HG03280 (cell line): ENCODE results near the gene SHISA8.

ENCODE experiments used
- ATAC-seq: cut with Tn5 transposase; IDR thresholded peaks from one replicate; pipeline ENCODE4 v1.9.1; 2021; ENCODE audit warnings: mild to moderate bottlenecking, moderate library complexity; ENCODE audit not compliant: unreplicated experiment

The SHISA8 gene

GRCh38 chr22:41934284-41935014 is 19.6 kb upstream of the SHISA8 start:
- no peak for ATAC-seq

DNA sequence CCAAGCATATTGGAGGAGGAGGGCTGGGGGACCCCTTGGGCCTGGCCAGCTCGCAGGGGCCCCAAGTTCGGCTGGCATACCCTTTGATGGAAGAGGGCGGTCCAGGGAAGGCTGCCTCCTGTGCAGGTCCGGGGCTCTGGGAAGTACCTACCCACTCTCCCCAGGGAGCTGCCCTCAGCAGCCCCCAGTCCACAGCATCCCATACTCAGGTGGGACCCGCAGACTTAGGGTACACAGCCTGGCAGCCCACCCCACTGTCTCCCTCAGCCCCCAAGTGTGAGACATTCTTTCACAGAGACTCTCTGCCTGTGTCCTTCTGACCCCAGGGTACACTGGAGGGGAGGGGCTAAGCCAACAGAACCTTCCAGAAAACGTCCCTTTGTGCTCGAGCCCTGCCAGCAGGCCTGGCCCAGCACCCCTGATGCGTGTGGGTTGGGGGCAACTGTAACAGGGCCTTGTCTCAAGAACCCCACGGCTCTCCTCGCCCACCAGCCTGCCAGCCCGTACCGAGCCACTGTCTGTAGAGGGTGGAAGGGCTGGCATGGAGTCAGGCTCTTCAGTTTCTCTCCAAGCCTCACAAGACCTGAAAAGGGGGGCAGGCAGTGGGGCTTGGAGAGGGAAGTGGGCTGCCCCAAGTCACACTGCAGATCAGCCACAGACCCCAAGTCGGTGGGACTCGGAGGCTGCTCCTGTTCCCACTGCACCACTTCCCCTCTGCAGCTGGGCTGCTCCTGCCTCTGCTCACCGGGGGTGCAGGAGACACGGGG is 18.7 kb upstream of the SHISA8 start:
- ATAC-seq: no peak

DNA sequence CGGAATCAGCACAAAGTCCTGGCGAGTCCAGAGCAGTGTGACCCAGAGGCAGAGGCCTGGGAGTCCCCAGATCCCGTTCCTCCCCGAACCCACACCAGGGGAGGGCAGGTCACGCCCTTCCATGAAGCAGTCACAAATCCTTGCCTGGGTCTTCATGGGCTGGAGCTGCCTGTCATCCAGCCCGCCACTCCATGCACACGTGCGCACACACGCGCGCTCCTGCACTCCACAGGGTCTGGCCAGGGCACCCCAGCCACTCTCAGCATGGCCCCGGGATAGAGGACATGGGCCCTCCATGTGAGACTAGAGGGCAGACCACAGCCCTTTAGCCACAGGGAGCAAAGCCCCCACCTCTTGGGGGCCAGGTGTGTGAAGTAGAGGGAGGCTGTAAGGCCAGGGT is 17.5 kb upstream of the SHISA8 start:
- no peak for ATAC-seq

DNA sequence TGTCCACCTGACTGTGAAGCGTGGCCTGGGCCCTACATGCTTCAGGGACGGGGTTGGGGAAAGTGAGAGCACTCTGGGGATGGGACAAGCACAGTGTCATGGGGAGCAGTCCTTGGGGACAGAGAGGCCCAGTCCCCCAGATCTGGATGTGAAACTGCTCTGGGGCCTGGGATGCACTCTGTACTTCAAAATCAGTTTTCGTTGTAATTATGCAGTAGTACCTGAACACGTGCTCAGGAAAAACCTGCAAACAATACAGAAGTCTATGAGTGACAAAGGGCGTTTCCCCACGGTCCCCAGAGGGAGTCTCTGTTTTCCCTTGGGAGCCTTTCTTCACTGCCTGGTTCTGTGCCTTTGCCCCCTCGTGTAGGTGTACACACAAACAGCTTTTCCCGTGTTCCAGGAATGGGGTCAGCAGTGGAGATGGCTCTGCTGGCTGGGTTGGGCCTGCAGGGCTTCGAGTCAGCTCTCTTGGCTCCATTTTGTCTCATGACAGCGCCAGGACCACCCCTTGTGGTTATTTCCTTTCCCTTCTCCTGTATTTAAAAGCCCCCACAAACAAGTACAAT is 16.9 kb upstream of the SHISA8 start:
- ATAC-seq: no peak

- ATAC-seq: no peak
These were observed 14.5 kb upstream of the SHISA8 start for GRCh38 chr22:41929418-41929810.

DNA sequence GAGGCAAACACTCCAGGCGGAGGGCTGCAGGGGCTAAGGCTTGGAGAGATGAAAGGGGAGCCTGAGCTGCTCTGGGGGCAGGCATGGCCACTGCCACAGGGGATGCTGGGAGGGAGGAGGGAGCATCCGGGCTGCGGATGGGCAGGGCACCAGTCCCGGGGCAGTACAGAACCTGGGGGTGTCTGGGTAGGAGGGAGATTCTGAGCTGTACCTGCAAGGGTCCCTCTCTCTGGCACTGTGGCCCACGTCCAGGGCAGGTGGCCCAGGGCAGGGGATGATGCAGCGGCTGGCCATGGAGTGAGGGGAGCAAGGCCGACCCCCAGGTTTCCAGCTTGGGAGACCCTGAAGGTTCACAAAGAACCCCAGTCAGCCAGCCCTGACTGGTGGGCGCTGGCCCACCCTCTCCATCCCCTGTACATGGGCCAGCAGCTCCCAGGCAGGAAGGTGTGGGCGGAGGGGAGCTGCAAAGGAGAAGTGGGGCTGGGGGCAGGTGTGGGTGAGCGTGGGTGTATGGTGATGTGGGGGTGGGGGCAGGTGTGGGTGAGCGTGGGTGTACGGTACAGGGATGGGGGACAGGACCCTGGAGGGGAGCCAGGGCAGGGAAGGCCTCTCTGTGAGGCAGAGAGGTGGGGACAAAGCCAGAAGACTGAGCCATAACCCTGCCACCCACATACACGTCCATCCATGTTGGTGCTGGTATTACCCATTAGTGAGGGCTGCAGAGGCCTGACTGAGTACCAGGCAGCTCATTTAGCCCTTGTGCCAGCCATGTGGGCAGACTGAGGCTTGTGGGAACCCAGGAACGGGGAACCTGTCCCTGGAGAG is 13.9 kb upstream of the SHISA8 start:
- no peak for ATAC-seq

DNA sequence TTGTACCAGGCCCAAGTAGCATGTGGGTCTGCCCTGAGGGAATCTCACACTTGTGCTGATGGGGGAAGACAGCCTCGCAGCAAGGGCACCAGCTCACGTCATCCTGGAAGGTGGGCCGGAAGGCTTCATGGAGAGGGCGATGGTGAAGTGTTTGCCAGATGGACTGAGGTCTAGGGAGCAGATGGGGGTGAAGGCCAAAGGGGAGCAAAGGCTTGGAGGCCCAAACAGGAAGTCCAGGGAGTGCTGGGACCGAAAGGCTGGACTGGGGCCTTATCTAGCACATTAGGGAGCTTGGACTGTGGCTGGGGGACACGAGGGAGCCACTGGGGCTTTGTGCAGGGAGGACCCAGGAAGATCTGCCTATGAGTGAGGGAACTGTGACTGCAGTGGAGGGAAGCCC is 12.9 kb upstream of the SHISA8 start:
- no peak for ATAC-seq

DNA sequence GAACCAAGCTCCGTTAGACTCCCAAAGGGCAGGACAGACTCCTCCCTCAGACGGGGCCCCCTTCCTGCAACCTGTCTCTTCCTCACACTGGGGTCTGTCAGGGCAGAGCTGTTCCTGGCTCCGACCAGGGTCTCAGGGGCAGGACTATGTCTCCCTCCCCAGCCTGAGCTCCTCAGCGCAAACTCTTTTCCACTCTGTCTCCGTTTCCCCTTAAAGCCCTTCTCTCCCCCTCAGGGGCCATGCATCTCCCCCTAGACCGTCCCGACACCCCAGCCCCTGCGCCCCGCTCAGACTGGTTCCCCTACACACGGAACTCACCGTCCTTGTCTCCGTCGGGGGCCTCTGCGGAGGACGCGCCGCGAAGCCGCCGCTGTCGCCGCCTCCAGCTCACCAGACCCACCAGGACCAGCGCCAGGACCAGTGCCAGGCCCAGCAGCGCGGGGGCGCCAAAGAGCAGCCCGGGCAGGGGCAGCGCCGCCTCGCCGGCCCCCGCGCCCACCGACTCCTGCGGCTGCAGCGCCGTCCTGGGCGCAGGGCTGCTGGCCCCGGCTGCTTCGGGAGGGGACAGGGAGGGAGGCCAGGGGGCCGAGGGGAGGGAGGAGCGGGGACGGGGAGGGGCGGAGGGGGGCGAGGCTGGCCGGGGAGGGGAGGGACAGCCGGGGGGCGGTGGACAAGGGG is 11.0 kb upstream of the SHISA8 start:
- ATAC-seq: peak; percentile 45

- no peak for ATAC-seq
These were observed 8.9 kb upstream of the SHISA8 start for GRCh38 chr22:41923595-41924276.

- ATAC-seq: no peak
These were observed 8.2 kb upstream of the SHISA8 start for GRCh38 chr22:41922940-41923594.

- ATAC-seq: no peak
These were observed 7.5 kb upstream of the SHISA8 start for GRCh38 chr22:41922328-41922727.

DNA sequence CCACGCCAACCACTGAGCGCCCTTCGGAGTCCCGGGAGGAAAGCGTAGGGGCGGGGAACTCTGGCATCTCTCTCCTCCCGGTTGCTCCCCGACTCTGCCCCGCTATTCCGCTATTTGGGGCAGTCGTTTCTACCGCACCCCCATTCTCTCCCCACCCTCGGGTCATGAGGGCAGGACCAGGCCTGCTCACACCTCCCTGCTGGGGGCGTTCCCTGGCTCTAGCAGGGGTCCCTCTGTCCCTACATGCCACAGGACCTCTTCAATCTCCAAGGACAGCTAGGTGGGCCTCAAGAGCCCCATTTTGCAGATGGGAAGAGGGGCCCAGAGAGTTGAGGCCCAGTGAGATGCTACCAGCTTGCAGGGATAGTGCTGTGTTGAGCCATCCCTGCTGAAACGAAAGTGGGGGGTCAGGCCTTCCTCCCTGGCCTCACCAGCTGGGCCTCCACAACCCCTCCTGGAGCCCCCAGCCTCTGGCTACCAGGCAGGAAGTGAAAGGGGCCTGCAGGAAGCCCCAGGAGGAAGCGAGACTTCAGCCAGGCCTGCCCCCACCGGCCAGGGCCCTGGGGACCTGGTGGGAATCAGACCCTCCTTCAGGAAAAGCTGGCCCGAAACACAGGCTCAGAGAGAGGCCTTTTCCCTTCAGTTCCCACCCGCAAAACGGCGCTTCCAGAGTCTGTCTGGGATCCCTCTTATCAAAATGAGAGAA is 5.5 kb upstream of the SHISA8 start:
- ATAC-seq: peak; percentile 24

DNA sequence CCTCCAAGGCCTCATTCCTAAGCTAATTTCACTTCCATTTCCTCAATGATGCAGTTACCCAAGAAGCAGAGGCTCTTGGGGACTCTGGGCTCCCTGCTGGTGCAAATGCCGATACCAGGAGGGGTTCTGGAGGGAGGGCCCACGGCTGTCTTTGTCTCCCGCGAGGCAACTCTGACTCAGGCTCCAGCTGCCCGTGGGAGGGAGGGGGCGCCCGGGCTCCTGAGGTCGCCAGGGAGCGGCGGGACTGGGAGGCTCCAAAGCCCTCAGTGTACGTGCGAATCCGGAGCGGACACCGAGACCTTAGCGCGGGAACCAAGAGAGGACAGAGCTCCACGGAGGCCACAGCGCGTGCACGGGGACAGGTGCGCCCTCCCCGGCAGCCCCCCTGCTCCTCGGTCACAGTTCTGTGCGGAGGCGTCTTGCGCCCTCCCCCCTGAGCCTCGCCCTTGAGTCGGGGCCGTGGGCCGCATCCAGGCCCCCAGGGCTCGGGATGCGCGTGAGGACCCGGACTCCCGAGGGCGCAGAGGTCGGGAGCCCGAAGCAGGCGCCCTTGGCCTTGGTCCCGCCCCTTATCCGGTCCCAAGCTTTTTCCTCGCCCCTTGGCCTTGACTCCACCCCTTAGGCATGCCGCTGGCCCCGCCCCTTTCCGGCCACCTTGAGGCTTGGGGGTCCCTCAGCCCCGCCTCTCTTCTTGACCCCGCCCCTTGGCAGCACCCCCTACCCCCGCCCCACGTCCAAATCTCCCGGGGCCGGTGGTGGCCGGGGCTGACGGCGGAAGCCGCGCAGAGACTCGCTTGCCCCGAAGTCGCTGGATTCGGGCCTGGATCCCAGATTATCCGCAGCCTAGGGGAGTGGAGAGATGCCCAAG is 4.7 kb upstream of the SHISA8 start:
- peak; percentile 40 for ATAC-seq

GRCh38 chr22:41917903-41918791 is 3.3 kb upstream of the SHISA8 start:
- ATAC-seq: no peak

GRCh38 chr22:41917375-41917902 is 2.6 kb upstream of the SHISA8 start:
- no peak for ATAC-seq

DNA sequence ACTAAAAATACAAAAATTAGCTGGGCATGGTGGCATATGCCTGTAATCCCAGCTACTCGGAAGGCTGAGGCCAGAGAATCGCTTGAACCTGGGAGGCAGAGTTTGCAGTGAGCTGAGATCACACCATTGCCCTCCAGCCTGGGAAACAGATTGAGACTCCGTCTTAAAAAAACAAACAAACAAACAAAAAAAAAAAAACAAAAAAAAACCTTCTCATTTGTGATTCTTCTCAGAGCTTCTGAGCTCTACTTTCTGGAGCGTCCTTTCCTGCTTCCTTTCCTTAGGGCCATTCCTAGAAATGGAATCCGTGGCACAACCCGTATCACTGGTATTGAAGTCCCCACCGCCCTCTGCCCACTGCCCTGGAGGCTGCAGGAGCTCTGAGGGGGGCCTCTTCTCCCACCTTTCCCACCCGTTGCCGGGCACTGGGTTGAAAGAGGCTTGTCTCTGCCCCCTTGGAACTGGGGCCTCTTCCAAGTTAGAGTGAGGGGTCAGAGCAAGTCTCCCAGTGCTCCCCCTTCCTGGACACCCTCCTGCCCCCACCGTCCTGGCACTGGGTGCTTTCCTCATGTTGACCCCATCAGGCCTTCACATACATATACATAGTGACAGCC is 2.0 kb upstream of the SHISA8 start:
- no peak for ATAC-seq
